Stimulated activated naive CD8-positive, alpha-beta T cell treated with anti-CD3 and anti-CD28 coated beads, Interleukin-15, Interleukin-2, amounts not matched to agents 100 ng/mL and 50 ng/mL, for 24 hours (primary cell): Measurements from ENCODE around the gene ZCWPW1.

Experiments
- H3K27ac Mint-ChIP-seq: one replicate; pipeline ENCODE4 v1.8.0; 2021; ENCODE audit warnings: mild to moderate bottlenecking, mixed read lengths
- H3K27me3 Mint-ChIP-seq: one replicate; pipeline ENCODE4 v1.8.0; 2021; ENCODE audit warnings: mixed read lengths
- H3K36me3 Mint-ChIP-seq: one replicate; pipeline ENCODE4 v1.8.0; 2021; ENCODE audit warnings: low read depth, mixed read lengths
- H3K4me1 Mint-ChIP-seq: one replicate; pipeline ENCODE4 v1.8.0; 2021; ENCODE audit warnings: low read depth, mixed read lengths
- H3K4me3 Mint-ChIP-seq: one replicate; pipeline ENCODE4 v1.8.0; 2021; ENCODE audit warnings: mild to moderate bottlenecking, mixed read lengths
- H3K9me3 Mint-ChIP-seq: one replicate; pipeline ENCODE4 v1.8.0; 2021; ENCODE audit warnings: mixed read lengths

The ZCWPW1 gene

DNA sequence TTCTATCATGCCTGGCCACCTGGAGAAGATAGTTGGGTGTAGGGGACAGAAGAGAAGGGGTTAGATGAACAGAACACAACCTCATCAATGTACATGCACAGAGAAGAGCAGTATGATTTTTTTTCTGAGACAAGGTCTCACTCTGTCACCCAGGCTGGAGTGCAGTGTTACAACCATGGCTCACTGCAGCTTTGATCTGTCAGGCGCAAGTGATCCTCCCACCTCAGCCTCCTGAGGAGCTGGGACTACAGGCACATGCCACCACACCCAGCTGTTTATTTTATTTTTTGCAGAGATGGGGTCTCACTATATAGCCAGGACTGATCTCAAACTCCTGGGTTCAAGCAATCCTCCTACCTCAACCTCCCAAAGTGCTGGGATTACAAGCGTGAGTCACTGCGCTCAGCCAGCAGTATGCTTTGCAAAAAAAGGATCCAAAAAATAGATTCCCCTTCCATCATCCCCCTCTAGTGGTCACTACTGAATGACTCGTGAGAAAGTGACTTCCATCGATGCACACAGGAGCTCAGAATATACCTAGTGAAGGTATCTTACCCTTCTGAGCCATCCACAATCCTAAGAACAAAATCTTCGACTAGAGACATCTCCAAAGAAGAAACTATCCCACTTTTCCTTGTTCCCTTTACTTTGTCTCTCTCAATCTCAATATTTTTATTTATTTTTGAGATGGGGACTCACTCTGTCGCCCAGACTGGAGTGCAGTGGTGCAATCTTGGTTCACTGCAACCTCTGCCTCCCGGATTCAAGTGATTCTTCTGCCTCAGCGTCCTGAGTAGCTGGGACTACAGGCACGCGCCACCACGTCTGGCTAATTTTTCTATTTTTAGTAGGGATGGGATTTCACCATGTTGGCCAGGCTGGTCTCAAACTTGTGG is 21.0 kb downstream of the ZCWPW1 start:
- peaks cover 3% of the 10 kb centered on the region for H3K4me1 Mint-ChIP-seq

DNA sequence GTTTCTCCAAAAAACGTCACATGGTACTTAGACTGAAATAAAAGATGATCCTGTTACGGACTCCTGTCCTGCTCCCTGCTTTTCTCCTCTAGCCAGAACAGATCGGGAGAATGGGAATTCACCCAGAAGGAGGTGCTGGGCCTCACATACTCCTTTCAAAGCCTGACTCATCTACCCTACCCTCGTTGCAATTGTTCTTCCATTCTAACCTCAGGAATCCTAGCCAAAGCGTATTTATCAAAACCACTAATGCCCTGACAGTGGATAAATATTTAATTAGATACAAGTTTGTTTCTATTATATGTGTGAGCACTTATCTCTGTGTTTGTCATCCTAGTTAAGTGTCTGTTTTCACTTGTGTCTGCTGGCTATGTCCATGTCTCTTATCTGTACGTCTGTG is 21.7 kb downstream of the ZCWPW1 start:
- H3K27me3 Mint-ChIP-seq, result no peaks in the 10 kb centered on the region
- no peak overlapping the region for H3K4me3 Mint-ChIP-seq
- no peaks in the 10 kb centered on the region for H3K36me3 Mint-ChIP-seq
- no peaks in the 10 kb centered on the region for H3K9me3 Mint-ChIP-seq
- peaks cover 3% of the 10 kb centered on the region for H3K4me1 Mint-ChIP-seq
- no peak overlapping the region for H3K27ac Mint-ChIP-seq

More for the DNA sequence above, 21.0 kb downstream of the ZCWPW1 start:
- no peaks in the 10 kb centered on the region for H3K27me3 Mint-ChIP-seq
- H3K9me3 Mint-ChIP-seq, result no peaks in the 10 kb centered on the region
- H3K36me3 Mint-ChIP-seq, result no peaks in the 10 kb centered on the region
- H3K27ac Mint-ChIP-seq, result no peak overlapping the region
- H3K4me3 Mint-ChIP-seq, result no peak overlapping the region

DNA sequence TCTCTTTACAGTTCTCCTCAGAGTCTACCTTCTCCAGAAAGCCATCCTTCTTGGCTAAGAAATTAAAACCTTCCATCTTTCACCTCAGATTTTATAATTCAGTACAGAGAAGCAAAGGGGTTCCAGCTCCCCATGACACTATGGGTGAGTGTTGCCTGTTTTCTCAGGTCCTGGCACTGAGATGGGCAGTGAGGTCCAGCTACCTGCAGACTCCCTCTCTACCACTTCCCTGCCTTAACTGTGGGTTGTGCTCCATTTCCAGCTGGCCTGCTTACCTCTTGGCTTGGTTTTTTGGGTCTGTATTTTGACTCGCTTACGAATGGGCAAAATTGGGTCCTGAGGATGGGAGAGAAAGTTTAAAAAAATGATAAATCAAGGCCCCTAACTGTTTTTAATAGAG is 26.3 kb downstream of the ZCWPW1 start:
- Mint-ChIP-seq H3K4me1 (peaks cover 14% of the 10 kb centered on the region), H3K27ac (no peak overlapping the region), H3K36me3 (no peaks in the 10 kb centered on the region), H3K4me3 (no peak overlapping the region), H3K27me3 (peaks cover 6% of the 10 kb centered on the region), H3K9me3 (no peaks in the 10 kb centered on the region)

DNA sequence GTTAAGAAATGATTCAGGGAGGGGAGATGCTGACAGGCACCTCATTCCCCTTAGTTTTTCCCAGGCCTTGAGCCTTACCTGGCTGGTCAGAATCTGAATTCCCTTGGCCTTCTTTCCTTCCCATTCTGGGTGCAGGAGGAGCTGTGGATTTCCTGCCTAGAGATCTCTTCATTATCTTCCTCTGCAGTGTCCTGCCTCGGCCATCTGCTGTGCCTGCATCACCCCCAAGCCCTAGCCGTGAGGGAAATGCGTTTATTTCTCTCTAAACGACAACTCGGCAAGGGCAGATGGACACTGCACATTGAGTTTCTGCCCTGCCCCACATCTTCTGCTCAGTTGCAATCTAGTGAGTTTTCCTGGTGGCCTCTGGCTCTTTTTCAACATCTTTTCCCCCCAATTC is 26.7 kb downstream of the ZCWPW1 start:
- no peaks in the 10 kb centered on the region for H3K9me3 Mint-ChIP-seq
- peaks cover 6% of the 10 kb centered on the region for H3K27me3 Mint-ChIP-seq
- no peaks in the 10 kb centered on the region for H3K36me3 Mint-ChIP-seq
- no peak overlapping the region for H3K4me3 Mint-ChIP-seq
- H3K4me1 Mint-ChIP-seq, result peaks cover 16% of the 10 kb centered on the region
- no peak overlapping the region for H3K27ac Mint-ChIP-seq

DNA sequence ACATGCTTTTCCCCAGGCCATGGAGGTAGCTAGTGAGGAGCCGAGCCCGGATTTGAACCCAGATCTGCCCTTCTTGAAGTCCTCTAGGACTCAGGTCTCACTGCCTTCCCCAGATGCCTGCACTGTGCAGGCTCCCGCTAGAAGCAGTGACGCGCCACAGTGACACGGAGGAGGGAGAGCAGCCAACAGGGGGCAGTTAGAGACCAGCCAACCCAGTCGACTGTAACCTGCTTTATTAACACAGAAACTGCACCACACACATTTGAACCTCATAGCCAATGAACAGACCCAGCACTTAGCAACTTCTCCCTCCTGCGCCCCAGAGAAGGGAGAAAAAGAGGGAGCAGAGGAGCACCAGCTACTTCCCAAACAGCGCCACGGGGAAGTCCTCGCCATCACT is 27.8 kb downstream of the ZCWPW1 start:
- Mint-ChIP-seq H3K27ac (no peak overlapping the region), H3K4me1 (peaks cover 26% of the 10 kb centered on the region), H3K36me3 (no peaks in the 10 kb centered on the region), H3K27me3 (peaks cover 6% of the 10 kb centered on the region), H3K4me3 (no peak overlapping the region), H3K9me3 (no peaks in the 10 kb centered on the region)

DNA sequence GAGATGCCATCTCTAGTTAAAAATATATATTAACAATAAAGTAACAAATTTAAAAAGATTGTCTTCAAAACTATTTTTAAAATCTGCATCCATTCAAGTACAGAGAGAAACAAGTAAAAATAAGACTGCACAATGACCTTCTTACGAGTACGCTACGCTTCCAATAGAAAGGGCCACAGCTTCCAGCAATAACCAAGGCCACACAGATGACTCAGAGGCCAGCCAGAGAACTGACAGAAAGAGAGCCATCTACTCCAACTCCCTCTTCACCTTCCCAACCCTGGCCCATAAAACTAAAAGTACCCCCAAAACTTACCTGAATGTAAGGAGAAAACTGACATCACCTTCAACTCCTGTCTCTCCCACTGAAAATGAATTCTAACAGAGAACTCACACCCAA is 28.5 kb downstream of the ZCWPW1 start:
- Mint-ChIP-seq H3K27ac (no peak overlapping the region), H3K4me1 (peaks cover 29% of the 10 kb centered on the region), H3K9me3 (no peaks in the 10 kb centered on the region), H3K36me3 (no peaks in the 10 kb centered on the region), H3K4me3 (no peak overlapping the region), H3K27me3 (peaks cover 6% of the 10 kb centered on the region)

DNA sequence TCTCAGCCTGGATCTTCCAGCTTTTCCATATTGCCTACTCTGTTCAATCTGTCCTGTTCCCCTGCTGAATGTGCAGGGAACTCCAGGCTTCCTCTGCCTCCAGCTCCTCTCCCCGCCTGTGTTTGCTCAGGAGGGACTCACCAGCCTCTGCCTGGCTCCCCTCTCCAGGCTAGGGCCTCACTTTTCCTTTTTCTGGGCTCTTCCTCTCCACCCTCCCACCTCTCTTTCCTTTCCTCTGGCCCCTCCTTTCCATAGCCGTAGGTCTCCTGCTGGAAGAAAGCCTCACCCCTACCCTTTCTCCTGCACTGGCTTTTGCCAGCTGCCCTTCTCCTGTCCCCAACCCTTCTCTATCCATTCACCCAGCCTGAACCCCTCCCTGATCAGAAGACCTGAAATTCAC is 30.3 kb downstream of the ZCWPW1 start:
- Mint-ChIP-seq H3K27me3 (peaks cover 6% of the 10 kb centered on the region), H3K9me3 (no peaks in the 10 kb centered on the region), H3K27ac (no peak overlapping the region), H3K36me3 (no peaks in the 10 kb centered on the region), H3K4me3 (no peak overlapping the region), H3K4me1 (peaks cover 31% of the 10 kb centered on the region)

DNA sequence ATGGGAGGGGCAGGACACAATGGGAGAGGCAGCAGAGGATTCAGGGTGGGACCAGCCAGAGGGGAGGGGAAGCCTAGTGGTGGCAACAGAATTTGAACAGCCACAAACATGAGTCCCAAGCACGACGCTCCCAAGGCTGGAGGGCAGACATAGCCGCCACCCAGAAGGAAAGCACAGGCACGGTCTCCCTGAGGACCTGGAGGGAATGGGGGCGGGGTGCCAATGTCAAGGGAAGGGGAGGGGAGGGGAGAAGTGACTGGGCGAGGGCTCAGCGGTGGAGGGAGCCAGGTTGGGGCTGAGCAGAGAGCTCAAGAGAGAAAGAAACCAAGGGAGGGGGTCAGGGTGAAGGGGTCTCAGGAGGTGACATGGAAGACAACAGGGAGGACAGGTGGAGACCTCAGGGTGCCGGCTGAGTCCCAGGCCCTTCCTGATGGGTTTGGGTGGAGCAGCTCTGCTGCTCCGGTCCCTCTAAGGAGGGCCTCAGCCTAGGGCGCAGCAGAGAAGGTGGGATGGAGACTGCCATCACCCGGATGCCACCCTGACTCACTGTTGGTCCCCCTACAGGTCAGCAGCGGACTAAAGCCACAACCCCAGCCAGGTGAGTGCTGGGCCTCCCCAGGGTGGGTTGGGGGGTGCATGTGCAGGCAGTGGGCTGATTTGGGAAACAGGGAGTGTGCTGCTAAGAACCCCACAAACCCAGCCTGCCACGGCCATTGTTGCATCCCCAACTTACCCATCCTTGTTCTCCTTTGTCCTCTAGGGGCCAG is 31.0 kb downstream of the ZCWPW1 start:
- Mint-ChIP-seq H3K27me3 (peaks cover 6% of the 10 kb centered on the region), H3K27ac (peak overlapping the region; percentile 71), H3K36me3 (no peaks in the 10 kb centered on the region), H3K4me1 (peaks cover 32% of the 10 kb centered on the region), H3K4me3 (no peak overlapping the region), H3K9me3 (no peaks in the 10 kb centered on the region)

DNA sequence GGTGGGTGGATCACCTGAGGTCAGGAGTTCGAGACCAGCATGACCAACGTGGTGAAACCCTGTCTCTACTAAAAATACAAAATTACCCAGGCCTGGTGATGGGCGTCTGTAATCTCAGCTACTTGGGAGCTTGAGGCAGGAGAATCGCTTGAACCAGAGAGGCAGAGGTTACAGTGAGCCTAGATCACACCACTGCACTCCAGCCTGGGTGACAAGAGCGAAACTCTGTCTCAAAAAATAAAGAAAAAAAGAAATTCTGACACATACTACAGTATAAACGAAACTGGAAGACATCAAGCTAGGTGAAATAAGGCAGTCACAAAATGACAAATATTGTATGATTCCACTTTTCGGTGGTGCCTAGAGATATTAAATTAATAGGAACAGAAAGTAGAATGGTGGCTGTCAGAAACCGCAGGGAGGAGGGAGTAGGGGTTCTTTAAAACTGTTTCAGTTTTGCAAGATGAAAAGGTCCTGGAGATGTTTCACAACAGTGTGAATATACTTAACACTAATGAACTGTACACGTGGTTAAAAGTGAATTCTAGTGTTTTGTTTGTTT is 32.0 kb downstream of the ZCWPW1 start:
- peak overlapping the region; percentile 71 for H3K27ac Mint-ChIP-seq
- H3K4me3 Mint-ChIP-seq, result peak overlapping the region; percentile 51
- no peaks in the 10 kb centered on the region for H3K9me3 Mint-ChIP-seq
- H3K4me1 Mint-ChIP-seq, result peaks cover 32% of the 10 kb centered on the region
- H3K27me3 Mint-ChIP-seq, result peaks cover 9% of the 10 kb centered on the region
- no peaks in the 10 kb centered on the region for H3K36me3 Mint-ChIP-seq

DNA sequence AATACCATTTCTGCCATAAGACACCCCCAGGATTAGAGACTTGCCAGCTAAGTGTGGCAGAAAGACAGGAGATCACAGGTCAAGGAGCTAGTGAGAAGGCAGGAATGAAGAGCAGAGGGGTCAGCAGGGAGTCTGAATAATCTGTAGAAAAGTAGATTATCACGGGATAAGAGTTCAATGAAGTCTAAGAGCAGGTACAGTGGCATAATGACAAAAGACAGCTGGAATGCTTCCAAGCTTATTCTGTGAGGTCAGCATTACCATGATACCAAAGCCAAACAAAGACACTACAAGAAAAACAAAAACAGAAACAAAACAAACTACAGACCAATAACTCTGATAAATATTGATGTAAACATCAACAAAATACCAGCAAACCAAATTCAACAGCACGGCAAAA is 34.4 kb downstream of the ZCWPW1 start:
- Mint-ChIP-seq H3K36me3 (no peaks in the 10 kb centered on the region), H3K27me3 (peaks cover 16% of the 10 kb centered on the region), H3K4me3 (no peak overlapping the region), H3K9me3 (no peaks in the 10 kb centered on the region), H3K27ac (no peak overlapping the region), H3K4me1 (peaks cover 32% of the 10 kb centered on the region)

DNA sequence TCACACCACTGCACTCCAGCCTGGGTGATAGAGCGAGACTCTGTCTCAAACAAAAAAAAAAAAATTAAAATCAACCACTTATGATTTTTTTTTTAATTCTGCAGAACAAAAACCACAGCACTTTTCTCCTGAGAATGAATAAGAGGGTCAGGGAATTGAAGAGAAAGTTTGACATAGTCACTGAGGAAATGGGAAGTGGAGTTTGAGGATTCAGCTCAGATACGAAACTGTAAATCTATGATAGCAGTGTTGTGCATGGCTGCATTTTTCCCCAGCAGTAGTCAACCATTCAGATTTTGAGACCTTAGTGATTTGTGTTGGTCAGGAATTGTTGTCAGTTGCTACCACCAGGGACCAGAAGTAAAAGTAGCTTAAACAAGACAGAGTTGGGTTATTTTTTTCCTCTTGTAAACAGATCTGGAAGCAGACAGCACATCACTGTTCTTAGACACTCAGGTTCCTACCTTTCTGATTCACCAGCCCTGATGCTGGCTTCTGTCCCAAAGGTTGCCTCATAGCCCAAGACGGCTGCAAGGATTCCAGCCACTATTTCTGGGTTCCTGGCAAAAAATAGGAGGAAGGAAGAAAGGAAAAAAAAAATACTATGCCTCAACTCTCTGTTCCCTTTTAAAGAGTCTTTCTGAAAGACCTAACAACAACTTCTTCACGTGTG is 35.1 kb downstream of the ZCWPW1 start:
- peaks cover 30% of the 10 kb centered on the region for H3K4me1 Mint-ChIP-seq
- no peak overlapping the region for H3K4me3 Mint-ChIP-seq
- no peaks in the 10 kb centered on the region for H3K36me3 Mint-ChIP-seq
- H3K9me3 Mint-ChIP-seq, result no peaks in the 10 kb centered on the region
- no peak overlapping the region for H3K27ac Mint-ChIP-seq
- H3K27me3 Mint-ChIP-seq, result peaks cover 13% of the 10 kb centered on the region

DNA sequence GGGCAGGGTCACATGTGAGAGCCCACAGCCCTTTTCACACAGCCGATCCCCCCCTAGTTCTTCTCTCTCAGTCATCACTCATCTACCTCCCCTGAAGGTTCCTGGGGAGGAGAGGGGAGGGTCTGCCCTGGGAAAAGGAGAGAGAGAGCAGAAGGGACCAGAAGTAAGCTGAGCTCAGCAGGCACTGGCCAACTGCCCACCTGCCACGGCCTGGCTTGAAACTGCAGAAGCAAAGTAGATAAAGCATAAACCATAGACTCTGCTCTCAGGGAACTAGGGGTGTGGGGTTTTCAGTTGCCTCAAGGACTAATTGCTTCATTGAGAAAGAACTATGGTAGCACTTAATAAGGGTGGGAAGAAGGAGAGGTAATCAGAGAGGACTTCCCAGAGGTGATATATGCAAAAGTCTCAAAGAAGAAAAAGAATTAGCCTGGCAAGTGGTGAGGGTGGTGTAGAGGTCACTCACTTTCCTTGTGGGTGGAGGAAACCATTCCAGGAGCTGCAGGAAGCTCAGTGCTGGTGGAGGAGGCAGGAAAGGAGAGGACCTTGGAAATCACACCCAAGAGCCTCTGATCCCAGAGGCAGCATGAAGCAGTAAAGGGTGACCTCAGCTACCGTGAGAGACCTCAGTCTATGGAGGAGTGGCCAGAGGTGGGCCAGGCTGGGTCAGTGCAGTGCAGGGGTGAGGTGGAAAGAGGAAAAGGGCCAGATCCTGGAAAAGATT is 38.1 kb downstream of the ZCWPW1 start:
- H3K9me3 Mint-ChIP-seq, result no peaks in the 10 kb centered on the region
- no peaks in the 10 kb centered on the region for H3K36me3 Mint-ChIP-seq
- H3K4me3 Mint-ChIP-seq, result no peak overlapping the region
- H3K4me1 Mint-ChIP-seq, result peaks cover 4% of the 10 kb centered on the region
- H3K27ac Mint-ChIP-seq, result no peak overlapping the region
- peaks cover 11% of the 10 kb centered on the region for H3K27me3 Mint-ChIP-seq

DNA sequence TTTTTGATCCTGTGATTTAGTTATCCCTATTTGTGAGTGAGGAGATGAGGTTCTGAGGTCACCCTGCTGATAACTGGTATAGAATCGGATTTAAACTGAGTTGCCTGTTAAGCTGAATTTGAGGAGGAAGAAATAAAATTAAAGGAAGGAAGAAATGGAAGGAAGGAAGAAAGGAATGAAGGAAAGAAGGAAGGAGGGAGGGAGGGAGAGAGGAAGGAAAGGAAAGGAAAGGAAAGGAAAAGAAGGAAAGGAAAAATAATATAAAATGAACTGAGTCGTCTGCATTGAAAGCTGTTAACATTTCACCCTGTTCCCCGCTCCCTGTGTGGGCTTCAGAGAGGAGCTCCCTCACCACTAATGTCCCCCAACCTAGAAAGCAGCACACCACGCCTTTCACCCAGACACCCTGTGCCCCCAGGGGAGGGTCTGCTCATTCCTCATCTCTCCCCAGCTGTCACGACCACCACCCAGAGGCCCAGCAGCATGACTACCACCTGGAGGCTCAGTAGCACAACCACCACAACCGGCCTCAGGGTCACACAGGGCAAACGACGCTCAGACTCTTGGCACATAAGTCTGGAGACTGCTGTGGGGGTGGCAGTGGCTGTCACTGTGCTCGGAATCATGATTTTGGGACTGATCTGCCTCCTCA is 38.9 kb downstream of the ZCWPW1 start:
- peaks cover 6% of the 10 kb centered on the region for H3K4me1 Mint-ChIP-seq
- no peak overlapping the region for H3K27ac Mint-ChIP-seq
- H3K4me3 Mint-ChIP-seq, result no peak overlapping the region
- peaks cover 11% of the 10 kb centered on the region for H3K27me3 Mint-ChIP-seq
- no peaks in the 10 kb centered on the region for H3K36me3 Mint-ChIP-seq
- no peaks in the 10 kb centered on the region for H3K9me3 Mint-ChIP-seq

DNA sequence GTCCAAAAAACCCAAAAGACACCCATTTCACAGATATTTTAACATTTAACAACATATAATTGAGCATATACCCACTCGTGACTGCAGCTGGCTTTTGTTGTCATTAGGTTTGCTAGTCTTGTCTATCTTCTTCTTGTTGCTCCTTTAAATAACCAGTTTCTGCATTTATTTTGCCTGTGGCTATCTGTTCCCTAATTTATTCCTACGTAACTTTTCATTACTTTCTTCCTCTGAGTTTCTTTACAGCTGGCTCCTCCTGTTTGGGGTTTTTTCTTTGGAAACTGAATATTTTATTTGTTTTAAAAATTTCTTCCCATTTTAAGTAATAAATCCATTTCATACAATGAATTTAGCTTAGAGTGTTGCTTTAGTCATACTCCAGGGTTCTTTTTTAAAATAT is 40.8 kb downstream of the ZCWPW1 start:
- Mint-ChIP-seq H3K36me3 (no peaks in the 10 kb centered on the region), H3K27me3 (peaks cover 11% of the 10 kb centered on the region), H3K4me1 (peaks cover 6% of the 10 kb centered on the region)

More for the DNA sequence above, 40.8 kb downstream of the ZCWPW1 start:
- Mint-ChIP-seq H3K27ac (no peak overlapping the region), H3K4me3 (no peak overlapping the region), H3K9me3 (no peaks in the 10 kb centered on the region)
